ENCODE measurements around the gene UNKL. TPM values are rescaled to one million over a fixed set of nuclear protein-coding genes. Genes with fewer than 3 reads are reported as not detected.

The UNKL gene
- total RNA-seq, 1 donor from 2014 or later: 30.7 TPM

- TF ChIP-seq CTCF (IDR thresholded peaks at IDR 0.05; ENCODE audit: partially characterized antibody, unreplicated experiment): no peak
- peaks cover 9% of the 10 kb centered on the region for H3K4me1 Mint-ChIP-seq (ENCODE audit: low read depth, unreplicated experiment)
- no peak overlapping the region for H3K4me3 Mint-ChIP-seq (ENCODE audit: unreplicated experiment)
- H3K36me3 Mint-ChIP-seq (ENCODE audit: unreplicated experiment): no peaks in the 10 kb centered on the region
- H3K27ac Mint-ChIP-seq (ENCODE audit: unreplicated experiment): no peak overlapping the region
- peak; percentile 9 for DNase-seq
- no peaks in the 10 kb centered on the region for H3K9me3 Mint-ChIP-seq (ENCODE audit: unreplicated experiment)
- peaks cover 5% of the 10 kb centered on the region for H3K27me3 Mint-ChIP-seq (ENCODE audit: unreplicated experiment)
Measured at GRCh38 chr16:1429631-1430030, 15.1 kb upstream of the UNKL start.

GRCh38 chr16:1429012-1429411 lies 14.5 kb upstream of the UNKL start:
- TF ChIP-seq CTCF (IDR thresholded peaks at IDR 0.05; ENCODE audit: partially characterized antibody, unreplicated experiment): no peak
- H3K9me3 Mint-ChIP-seq (ENCODE audit: unreplicated experiment): no peaks in the 10 kb centered on the region
- H3K36me3 Mint-ChIP-seq (ENCODE audit: unreplicated experiment): no peaks in the 10 kb centered on the region
- DNase-seq: peak; percentile 16
- peaks cover 9% of the 10 kb centered on the region for H3K4me1 Mint-ChIP-seq (ENCODE audit: low read depth, unreplicated experiment)
- H3K27ac Mint-ChIP-seq (ENCODE audit: unreplicated experiment): no peak overlapping the region
- no peak overlapping the region for H3K4me3 Mint-ChIP-seq (ENCODE audit: unreplicated experiment)
- peaks cover 5% of the 10 kb centered on the region for H3K27me3 Mint-ChIP-seq (ENCODE audit: unreplicated experiment)

- Mint-ChIP-seq H3K4me3 (ENCODE audit: unreplicated experiment) (no peak overlapping the region), H3K27me3 (ENCODE audit: unreplicated experiment) (peaks cover 5% of the 10 kb centered on the region), H3K4me1 (ENCODE audit: low read depth, unreplicated experiment) (peaks cover 9% of the 10 kb centered on the region), H3K27ac (ENCODE audit: unreplicated experiment) (no peak overlapping the region), H3K36me3 (ENCODE audit: unreplicated experiment) (no peaks in the 10 kb centered on the region), H3K9me3 (ENCODE audit: unreplicated experiment) (no peaks in the 10 kb centered on the region)
- no peak for DNase-seq
- no peak for TF ChIP-seq CTCF (IDR thresholded peaks at IDR 0.05; ENCODE audit: partially characterized antibody, unreplicated experiment)
Measured at GRCh38 chr16:1428511-1428910, 14.0 kb upstream of the UNKL start.

- DNase-seq: no peak
- H3K9me3 Mint-ChIP-seq (ENCODE audit: unreplicated experiment): no peaks in the 10 kb centered on the region
- TF ChIP-seq CTCF (IDR thresholded peaks at IDR 0.05; ENCODE audit: partially characterized antibody, unreplicated experiment): no peak
- no peak overlapping the region for H3K4me3 Mint-ChIP-seq (ENCODE audit: unreplicated experiment)
- no peak overlapping the region for H3K27ac Mint-ChIP-seq (ENCODE audit: unreplicated experiment)
- peaks cover 6% of the 10 kb centered on the region for H3K27me3 Mint-ChIP-seq (ENCODE audit: unreplicated experiment)
- no peaks in the 10 kb centered on the region for H3K36me3 Mint-ChIP-seq (ENCODE audit: unreplicated experiment)
- H3K4me1 Mint-ChIP-seq (ENCODE audit: low read depth, unreplicated experiment): peaks cover 9% of the 10 kb centered on the region
Measured at GRCh38 chr16:1427473-1428461, 13.3 kb upstream of the UNKL start.
